GM18951 (cell line): Measurements from ENCODE around the gene ARF6.

ENCODE experiments used
- POLR2A ChIP-seq: IDR thresholded peaks from 4 replicates; pipeline ENCODE4 v1.6.1; 2011; ENCODE audit warnings: mild to moderate bottlenecking; ENCODE audit not compliant: insufficient read length, insufficient read depth; ENCODE audit errors: extremely low read depth
- in situ Hi-C: fragments of 300-500 bp; cut with MboI; formaldehyde crosslinking; loops from one replicate; pipeline ENCODE4 v1.12.0; 2022; ENCODE audit warnings: low sequenced_read_pairs, mixed read lengths, inconsistent platforms; ENCODE audit not compliant: unreplicated experiment

The ARF6 gene

GRCh38 chr14:49904270-49904669 is 11.4 kb downstream of the ARF6 start:
- in situ Hi-C loops: no loop called here

GRCh38 chr14:49905989-49906388 is 13.1 kb downstream of the ARF6 start:
- TF ChIP-seq POLR2A: no peak
- in situ Hi-C loops: no loop called here

More at GRCh38 chr14:49904270-49904669, 11.4 kb downstream of the ARF6 start:
- TF ChIP-seq POLR2A: no peak

- no peak for TF ChIP-seq POLR2A
- in situ Hi-C loops: no loop called here
Observed at GRCh38 chr14:49907186-49907585, 14.3 kb downstream of the ARF6 start.

- TF ChIP-seq POLR2A: no peak
- in situ Hi-C loops: no loop called here
Observed at GRCh38 chr14:49908433-49908782, 15.5 kb downstream of the ARF6 start.

GRCh38 chr14:49909016-49909415 is 16.1 kb downstream of the ARF6 start:
- TF ChIP-seq POLR2A: no peak
- in situ Hi-C loops: no loop called here

- no peak for TF ChIP-seq POLR2A
- in situ Hi-C loops: no loop called here
Observed at GRCh38 chr14:49915085-49915484, 22.2 kb downstream of the ARF6 start.

GRCh38 chr14:49918706-49919105 is 25.8 kb downstream of the ARF6 start:
- no peak for TF ChIP-seq POLR2A
- in situ Hi-C loops: no loop called here

- in situ Hi-C loops: no loop called here
- TF ChIP-seq POLR2A: no peak
Observed at GRCh38 chr14:49919825-49920659, 27.2 kb downstream of the ARF6 start.

- TF ChIP-seq POLR2A: no peak
- in situ Hi-C loops: no loop called here
Observed at GRCh38 chr14:49920935-49921334, 28.1 kb downstream of the ARF6 start.

- in situ Hi-C loops: no loop called here
- TF ChIP-seq POLR2A: no peak
Observed at GRCh38 chr14:49921401-49921800, 28.5 kb downstream of the ARF6 start.

- in situ Hi-C loops: no loop called here
- no peak for TF ChIP-seq POLR2A
Observed at GRCh38 chr14:49923442-49923841, 30.6 kb downstream of the ARF6 start.

GRCh38 chr14:49923881-49924280 is 31.0 kb downstream of the ARF6 start:
- no peak for TF ChIP-seq POLR2A

GRCh38 chr14:49924852-49925251 is 32.0 kb downstream of the ARF6 start:
- in situ Hi-C loops: no loop called here
- TF ChIP-seq POLR2A: no peak

More at GRCh38 chr14:49923881-49924280, 31.0 kb downstream of the ARF6 start:
- in situ Hi-C loops: no loop called here

- in situ Hi-C loops: no loop called here
- no peak for TF ChIP-seq POLR2A
Observed at GRCh38 chr14:49926803-49927202, 33.9 kb downstream of the ARF6 start.

- no peak for TF ChIP-seq POLR2A
- in situ Hi-C loops: no loop called here
Observed at GRCh38 chr14:49928015-49928414, 35.1 kb downstream of the ARF6 start.

- in situ Hi-C loops: no loop called here
- no peak for TF ChIP-seq POLR2A
Observed at GRCh38 chr14:49930720-49931119, 37.8 kb downstream of the ARF6 start.
